NCI-H1105 treated with DMSO at 0.1 percent for 48 hours (cell line): ENCODE data around the gene SLC46A3.
"Not testable (repeated sequence)": the region's sequence is repeated elsewhere in the genome, so short reads cannot be mapped to it uniquely, and the experiment has no call there.

ENCODE experiments used
- DNase-seq: peaks from one replicate; lab custom pipeline; 2025; lab: John Stamatoyannopoulos, UW

Gene SLC46A3, protein sequence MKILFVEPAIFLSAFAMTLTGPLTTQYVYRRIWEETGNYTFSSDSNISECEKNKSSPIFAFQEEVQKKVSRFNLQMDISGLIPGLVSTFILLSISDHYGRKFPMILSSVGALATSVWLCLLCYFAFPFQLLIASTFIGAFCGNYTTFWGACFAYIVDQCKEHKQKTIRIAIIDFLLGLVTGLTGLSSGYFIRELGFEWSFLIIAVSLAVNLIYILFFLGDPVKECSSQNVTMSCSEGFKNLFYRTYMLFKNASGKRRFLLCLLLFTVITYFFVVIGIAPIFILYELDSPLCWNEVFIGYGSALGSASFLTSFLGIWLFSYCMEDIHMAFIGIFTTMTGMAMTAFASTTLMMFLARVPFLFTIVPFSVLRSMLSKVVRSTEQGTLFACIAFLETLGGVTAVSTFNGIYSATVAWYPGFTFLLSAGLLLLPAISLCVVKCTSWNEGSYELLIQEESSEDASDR

GRCh38 chr13:28718543-28719226, at the start of gene SLC46A3:
SLC46A3 (minus strand) TSS chr13:28718970; CDS start chr13:28717998, 972 bp downstream.
- DNase-seq: peak; percentile 76

GRCh38 chr13:28763887-28764286, 45.1 kb upstream of the SLC46A3 start:
- no peak for DNase-seq

GRCh38 chr13:28761586-28761985, 42.8 kb upstream of the SLC46A3 start:
- DNase-seq: no peak

DNA sequence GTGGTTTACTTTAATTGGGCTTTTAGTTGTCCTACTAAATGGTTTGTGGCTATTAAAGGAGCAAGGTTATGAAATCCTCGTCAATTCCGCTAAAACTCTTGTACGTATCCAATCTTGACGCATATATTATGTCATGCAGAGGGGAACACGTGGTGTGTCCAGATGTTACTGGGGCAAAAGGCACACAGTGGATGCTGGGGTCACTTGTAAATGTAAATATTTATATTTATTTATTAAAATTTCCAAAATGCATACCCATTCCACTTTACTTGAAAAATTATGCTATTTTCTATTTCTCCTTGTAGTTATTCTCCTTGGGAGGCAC, 36.7 kb upstream of the SLC46A3 start:
- DNase-seq: no peak

DNA sequence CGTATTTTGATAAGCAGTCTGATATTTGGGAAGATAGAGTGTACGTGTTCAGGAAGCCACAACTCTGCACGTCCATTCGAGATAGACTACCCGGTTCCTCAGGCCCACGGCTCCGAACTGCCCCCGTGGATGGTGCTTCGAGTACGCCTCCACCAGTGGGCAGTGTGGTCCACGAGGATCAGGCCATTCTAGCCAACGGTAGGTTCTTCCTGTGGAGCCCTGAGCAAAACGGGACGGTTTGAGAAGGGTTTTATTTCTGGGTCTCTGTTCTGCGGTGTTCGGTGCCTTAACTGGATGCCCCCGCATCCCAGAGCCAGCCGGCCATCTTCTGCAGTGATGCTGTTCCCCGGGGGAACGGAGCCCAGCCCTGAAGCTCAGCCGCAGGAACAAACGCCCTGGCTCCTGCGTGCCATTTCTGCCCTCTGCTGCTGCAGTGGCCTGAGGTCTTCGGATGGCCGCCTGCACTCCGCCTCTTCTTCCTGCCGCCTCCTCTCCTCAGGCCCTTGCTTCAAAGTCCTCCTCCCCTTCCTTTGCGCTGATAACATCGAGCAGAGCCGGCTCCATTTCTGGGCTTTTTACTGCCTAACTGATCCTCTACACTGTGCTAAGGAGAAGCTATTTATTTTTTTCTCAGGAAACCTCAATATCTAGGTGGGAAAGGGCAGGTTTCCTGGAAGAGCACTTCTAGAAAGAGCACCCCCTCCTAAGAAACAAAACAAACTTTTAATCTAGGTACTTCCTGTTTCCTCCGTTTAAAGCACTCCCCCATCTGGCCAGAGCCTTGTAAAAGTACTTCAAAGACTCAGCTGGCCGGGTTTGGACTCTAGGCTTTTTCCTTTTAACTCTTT, 36.2 kb upstream of the SLC46A3 start:
- no peak for DNase-seq

DNA sequence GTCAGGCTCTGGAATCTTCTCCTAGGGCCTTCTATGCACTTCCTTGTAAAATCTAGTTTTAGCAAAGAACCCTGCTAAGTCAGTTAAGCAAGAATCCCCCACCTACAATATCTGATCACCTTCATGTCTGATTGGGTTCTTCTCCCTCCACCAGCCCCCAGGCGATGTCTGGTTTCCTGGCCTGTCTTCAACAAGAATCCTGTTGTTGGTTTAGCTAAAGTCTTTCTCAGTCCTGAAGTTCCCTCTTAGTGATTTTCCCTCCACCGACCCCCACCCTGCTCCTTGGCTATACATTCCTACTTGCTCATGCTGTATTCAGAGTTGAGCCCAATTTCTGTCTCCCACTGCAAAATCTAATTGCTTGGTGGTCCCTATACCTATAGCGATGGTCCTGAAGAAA, 35.2 kb upstream of the SLC46A3 start:
- no peak for DNase-seq

DNA sequence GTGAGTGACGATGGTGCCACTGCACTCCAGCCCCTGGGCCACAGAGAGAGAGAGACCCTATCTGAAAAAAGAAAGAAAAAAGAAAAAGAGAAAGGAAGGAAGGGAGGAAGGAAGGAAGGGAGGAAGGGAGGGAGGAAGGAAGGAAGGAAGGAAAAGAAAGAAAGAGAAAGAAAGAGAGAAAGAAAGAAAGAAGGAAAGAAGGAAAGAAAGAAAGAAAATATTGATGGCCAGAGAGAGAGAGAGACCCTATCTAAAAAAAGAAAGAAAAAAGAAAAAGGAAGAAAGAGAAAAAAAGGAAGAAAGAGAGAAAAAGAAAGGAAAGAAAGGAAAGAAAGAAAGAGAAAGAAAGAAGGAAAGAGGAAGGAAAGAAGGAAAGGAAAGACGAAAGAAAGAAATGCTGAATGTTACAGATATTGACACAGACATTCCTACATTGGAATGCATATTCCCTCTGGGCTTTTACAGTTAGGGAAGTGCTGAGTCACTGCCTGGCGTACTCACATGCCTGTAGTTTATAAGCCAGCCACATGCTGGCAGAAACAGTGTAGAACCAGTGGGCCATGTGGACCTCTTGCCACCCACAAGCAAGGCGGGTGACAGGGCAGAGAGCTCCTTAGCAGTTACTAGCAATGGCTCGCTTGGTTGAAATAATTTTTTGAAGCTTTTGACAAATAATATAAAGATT, 34.6 kb upstream of the SLC46A3 start:
- DNase-seq: no peak

DNA sequence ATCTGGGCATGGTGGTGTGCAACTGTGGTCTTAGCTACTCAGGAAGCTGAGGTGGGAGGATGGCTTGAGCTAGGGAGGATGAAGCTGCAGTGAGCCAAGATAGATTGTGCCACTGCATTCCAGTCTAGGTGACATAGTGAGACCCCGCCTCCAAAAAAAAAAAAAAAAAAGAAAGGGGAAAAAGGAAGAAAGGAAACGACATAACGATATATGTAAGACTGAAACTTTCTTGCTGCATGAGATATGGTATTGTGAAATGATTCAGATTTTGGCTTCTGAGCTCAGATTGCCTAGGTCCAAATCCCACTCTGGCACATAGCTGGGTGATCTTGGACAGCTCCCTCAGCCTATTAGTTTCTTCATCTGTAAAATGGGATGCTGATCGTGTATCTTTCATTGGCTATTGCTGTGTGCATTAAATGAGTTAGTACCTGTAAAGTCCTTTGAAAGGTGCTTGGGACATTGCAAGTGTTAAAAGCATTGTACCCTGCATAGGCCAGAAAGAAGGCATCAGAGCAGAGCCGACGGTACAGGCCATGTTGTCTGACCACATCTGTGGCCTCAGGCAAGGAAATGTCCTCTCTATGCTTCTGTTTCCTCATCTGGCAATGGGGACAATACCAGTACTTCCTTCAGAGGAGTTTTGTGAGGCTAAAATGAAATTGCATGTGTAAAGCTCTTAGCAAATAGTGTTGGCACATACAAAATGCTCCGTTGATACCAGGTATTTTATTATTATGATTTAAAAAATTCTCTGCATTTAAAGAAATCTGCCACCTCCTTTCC, 32.6 kb upstream of the SLC46A3 start:
- no peak for DNase-seq

DNA sequence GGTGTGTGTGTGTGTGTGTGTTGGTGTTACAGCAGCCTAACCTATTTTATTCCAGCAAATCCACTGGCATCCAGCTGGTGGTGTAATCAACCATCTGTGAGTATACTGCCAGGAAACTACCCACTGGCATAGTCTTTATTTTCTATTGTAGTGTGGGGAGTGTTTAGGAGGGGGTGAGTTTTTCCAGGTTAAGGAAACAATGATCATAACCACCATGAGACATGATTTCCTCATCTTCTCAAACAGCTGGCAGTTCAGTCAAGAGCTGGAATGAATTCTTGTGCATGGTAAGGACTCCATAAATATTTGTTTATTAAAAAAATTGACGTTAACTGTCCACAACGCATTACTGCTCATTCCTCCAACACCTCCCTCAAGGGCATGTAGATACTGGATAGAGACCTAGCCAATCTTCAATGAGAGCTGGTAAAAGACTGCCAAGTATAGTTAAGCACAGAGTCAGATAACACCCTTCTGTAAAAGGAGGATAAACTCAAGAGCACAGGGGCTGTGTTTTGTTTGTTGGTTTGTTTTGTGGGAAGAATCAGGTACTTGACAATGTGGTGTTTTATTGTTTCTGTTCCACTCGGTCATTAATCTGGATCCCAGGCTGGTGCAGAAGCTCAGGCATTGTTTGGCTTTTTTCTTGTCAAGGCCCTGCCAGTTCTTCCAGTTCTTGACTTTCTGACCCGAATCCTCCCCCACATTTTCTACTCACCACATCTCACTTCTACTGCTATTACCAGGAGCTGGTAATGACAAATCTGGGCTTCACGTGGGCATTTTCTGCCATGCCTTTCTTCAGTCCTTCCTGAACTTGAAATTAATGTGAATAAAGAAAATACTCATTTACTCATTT, 31.6 kb upstream of the SLC46A3 start:
- DNase-seq: no peak

- DNase-seq: no peak
Observed at GRCh38 chr13:28747851-28748250, 29.1 kb upstream of the SLC46A3 start.

DNA sequence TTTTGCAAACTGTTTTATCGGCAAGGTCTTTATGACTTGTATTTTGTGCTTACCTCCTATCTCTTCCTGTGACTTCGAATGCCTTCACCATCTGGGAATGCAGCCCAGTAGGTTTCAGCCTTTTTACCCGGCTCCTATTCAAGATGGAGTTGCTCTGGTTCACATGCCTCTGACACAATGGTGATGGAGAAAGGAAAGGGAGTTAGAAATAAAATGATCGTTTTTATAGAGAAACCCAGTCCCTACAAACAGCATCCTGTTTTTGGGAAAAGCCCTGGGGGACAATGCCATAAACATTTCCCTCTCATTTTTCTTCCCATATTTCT, 27.5 kb upstream of the SLC46A3 start:
- no peak for DNase-seq

- no peak for DNase-seq
Observed at GRCh38 chr13:28744656-28745055, 25.9 kb upstream of the SLC46A3 start.

DNA sequence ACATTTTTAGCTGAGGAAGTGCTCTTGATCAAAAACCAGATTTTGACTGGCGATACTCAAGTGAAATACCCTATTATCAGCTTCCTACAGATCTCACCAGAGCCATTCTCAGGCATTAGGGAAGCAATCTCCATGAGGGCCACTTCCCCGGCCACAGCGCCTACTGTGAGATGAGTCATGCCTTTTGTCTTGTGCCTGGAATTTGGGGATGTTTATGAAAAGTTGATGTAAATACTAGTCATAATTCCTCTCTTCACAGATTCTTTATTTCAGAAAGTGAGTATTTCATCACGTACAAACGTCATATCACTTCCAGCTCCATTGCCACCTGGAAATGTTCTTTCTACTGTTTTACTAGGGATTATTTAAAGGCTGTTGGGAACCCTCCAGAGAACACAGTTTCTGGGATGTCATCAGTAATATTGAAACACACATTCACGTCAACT, 25.3 kb upstream of the SLC46A3 start:
- no peak for DNase-seq

DNA sequence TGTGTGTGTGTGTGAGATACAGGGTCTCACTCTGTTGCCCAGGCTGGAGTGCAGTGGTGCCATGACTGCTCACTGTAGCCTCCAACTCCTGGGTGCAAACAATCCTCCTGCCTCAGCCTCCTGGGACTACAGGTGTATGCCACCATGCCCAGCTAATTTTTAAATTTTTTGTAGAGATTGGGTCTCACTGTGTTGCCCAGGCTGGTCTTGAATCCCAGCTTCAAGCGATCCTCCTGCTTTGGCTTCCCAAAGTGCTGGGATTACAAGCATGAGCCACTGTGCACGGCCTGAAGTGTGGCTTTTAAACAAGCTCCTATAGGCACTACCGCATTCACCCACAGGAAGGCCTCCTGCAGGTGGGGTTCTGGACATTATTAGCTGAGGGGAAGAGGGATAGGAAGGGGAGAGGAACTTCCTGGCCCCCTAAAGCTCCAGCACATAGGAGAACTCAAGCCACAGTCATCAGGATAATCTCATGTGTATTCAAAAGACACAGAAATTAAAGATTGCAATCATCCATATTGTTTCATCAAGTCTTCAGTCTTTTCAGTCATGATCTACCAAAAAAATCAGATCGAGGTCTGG, 24.8 kb upstream of the SLC46A3 start:
- no peak for DNase-seq

DNA sequence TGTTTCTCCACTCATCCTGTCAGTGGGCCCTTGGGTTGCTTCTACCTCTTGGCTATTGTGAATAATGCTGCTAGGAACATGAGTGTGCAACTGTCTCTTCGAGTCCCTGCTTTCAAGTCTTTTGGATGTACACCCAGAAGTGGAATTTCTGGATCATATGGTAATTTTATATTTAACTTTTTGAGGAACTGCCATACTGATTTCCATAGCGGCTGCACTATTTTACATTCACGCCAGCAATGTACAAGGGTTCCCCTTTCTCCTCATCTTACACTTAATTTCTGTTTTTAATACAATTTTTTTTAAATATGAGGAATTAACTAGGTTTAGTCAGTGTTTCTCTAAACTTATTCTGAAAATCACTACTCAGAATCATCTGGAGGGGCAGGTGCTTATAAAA, 24.2 kb upstream of the SLC46A3 start:
- DNase-seq: no peak

GRCh38 chr13:28742445-28742844, 23.7 kb upstream of the SLC46A3 start:
- not testable (repeated sequence) for DNase-seq

DNA sequence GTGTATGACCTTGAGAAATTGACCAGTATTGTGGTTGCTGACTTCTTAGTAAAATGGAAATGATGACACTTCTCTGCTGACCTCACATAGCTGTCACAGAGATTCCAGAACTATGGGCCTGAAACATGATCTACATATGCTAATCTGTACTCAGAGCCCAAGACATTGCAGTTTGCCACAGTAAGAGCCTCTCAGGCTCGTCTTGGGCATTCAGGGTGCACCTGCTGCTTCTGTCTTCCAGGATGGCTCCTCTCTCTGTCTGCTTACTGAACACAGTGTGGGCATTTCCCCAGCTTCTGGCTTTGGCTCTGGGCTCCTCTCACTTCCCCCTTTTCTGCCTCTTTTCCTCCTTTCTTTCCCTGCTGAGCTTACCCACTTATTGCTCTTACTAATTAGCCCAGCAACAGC, 22.3 kb upstream of the SLC46A3 start:
- no peak for DNase-seq

DNA sequence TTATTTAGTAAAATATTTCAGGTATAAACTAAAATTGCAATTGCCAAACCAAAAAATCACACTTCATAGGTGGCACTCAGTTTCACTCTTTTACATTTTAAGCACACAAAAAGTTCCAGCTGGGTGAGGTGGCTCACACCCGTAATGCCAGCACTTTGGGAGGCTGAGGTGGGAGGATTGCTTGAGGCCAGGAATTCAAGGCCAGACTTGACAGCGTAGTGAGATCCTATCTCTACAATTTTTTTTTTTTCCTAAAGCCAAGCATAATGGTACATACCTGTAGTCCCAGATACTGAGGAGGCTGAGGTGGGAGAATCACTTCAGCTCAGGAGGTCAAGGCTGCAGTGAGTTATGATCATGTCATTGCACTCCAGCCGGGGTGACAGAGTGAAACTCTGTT, 20.6 kb upstream of the SLC46A3 start:
- no peak for DNase-seq

GRCh38 chr13:28735481-28736029, 16.8 kb upstream of the SLC46A3 start:
- no peak for DNase-seq

DNA sequence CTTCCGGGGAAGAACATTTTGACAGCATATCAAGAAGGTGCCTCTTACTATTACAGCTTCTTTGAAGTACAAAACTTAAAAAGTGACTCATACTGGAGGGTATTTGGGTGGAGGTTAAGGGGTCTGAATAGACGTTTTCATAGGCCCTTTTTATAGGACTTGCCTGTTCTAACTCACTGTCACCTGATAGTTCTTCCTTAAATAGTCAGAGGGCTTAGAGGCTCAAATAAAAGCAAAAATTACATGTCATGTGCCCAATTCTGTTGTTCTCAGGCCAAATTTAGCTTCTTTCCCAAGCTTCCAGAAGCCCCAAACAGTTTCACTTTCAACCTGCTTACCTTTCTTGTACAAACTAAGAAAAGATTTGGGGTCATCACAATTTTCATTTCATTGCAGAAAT, 16.1 kb upstream of the SLC46A3 start:
- DNase-seq: no peak
